GM18520 (cell line): ENCODE results near the gene KANSL3.

Experiments used
- ATAC-seq: cut with Tn5 transposase; IDR thresholded peaks from one replicate; pipeline ENCODE4 v1.9.1; 2021; ENCODE audit not compliant: unreplicated experiment

KANSL3 gene

GRCh38 chr2:96608469-96609455 is 29.4 kb downstream of the KANSL3 start:
- ATAC-seq, result no peak

- no peak for ATAC-seq
Observed at GRCh38 chr2:96604104-96604503, 34.0 kb downstream of the KANSL3 start.

- ATAC-seq, result no peak
Observed at GRCh38 chr2:96602330-96602823, 35.7 kb downstream of the KANSL3 start.

GRCh38 chr2:96601382-96602292 is 36.5 kb downstream of the KANSL3 start:
- ATAC-seq, result no peak

- no peak for ATAC-seq
Observed at GRCh38 chr2:96599941-96600340, 38.2 kb downstream of the KANSL3 start.

GRCh38 chr2:96596596-96596995 is 41.5 kb downstream of the KANSL3 start:
- no peak for ATAC-seq

- no peak for ATAC-seq
Observed at GRCh38 chr2:96594691-96595152, 43.4 kb downstream of the KANSL3 start.

- ATAC-seq, result no peak
Observed at GRCh38 chr2:96594282-96594681, 43.8 kb downstream of the KANSL3 start.

- ATAC-seq, result no peak
Observed at GRCh38 chr2:96591494-96591893, 46.6 kb downstream of the KANSL3 start.

GRCh38 chr2:96591054-96591453 is 47.1 kb downstream of the KANSL3 start:
- ATAC-seq, result no peak

- ATAC-seq, result no peak
Observed at GRCh38 chr2:96587843-96588242, 50.3 kb downstream of the KANSL3 start.

- no peak for ATAC-seq
Observed at GRCh38 chr2:96584017-96584416, 54.1 kb downstream of the KANSL3 start.

GRCh38 chr2:96580771-96581170 is 57.3 kb downstream of the KANSL3 start:
- ATAC-seq, result no peak

- no peak for ATAC-seq
Observed at GRCh38 chr2:96579422-96579821, 58.7 kb downstream of the KANSL3 start.

- ATAC-seq, result no peak
Observed at GRCh38 chr2:96578731-96579130, 59.4 kb downstream of the KANSL3 start.

GRCh38 chr2:96577501-96577900 is 60.6 kb downstream of the KANSL3 start:
- no peak for ATAC-seq

- no peak for ATAC-seq
Observed at GRCh38 chr2:96575785-96576456, 62.2 kb downstream of the KANSL3 start.

- ATAC-seq, result no peak
Observed at GRCh38 chr2:96574364-96574763, 63.7 kb downstream of the KANSL3 start.

- no peak for ATAC-seq
Observed at GRCh38 chr2:96568094-96568493, 70.0 kb downstream of the KANSL3 start.

- ATAC-seq, result no peak
Observed at GRCh38 chr2:96565111-96565510, 73.0 kb downstream of the KANSL3 start.

- ATAC-seq, result no peak
Observed at GRCh38 chr2:96564563-96564962, 73.5 kb downstream of the KANSL3 start.
